Loucy (cell line): ENCODE measurements around the gene HOXD4.

ENCODE experiments used
- CTCF ChIP-seq: fragments of 200-600 bp; sonication (generic); conservative IDR thresholded peaks from 2 replicates; pipeline ENCODE4 v1.5.1; 2014; ENCODE audit warnings: mild to moderate bottlenecking, antibody characterized with exemption, low read length
- EZH2phosphoT487 ChIP-seq: fragments of 200-600 bp; IDR thresholded peaks from 2 replicates; pipeline ENCODE4 v1.6.1; 2018; ENCODE audit warnings: antibody characterized with exemption, mild to moderate bottlenecking, moderate library complexity, borderline replicate concordance

GRCh38 chr2:176169711-176170110 lies 18.4 kb downstream of the HOXD4 start:
- no peak for TF ChIP-seq EZH2phosphoT487
- no peak for TF ChIP-seq CTCF
